K562 (cell line): ENCODE measurements around the gene CBFA2T3.

Experiments
- NR2F6 ChIP-seq: fragments of 450-650 bp; formaldehyde crosslinking; IDR thresholded peaks from 2 replicates; pipeline ENCODE4 v1.4.0; 2020; ENCODE audit warnings: mild to moderate bottlenecking
- POLR2A ChIP-seq: fragments of 450-650 bp; conservative IDR thresholded peaks from 2 replicates; pipeline ENCODE4 v1.6.1; 2016
- PRPF4 ChIP-seq: fragments of 200-400 bp; formaldehyde crosslinking; IDR thresholded peaks from one replicate; pipeline ENCODE4 v1.6.1; 2017; ENCODE audit warnings: low read length, low read depth, mild to moderate bottlenecking; ENCODE audit not compliant: insufficient read depth, poor library complexity, severe bottlenecking
- SMARCE1 ChIP-seq: fragments of 450-650 bp; IDR thresholded peaks from 2 replicates; pipeline ENCODE4 v1.7.1; 2016; ENCODE audit warnings: mild to moderate bottlenecking
- TF ChIP-seq, protein P1 (sequence below): sonication (generic); formaldehyde crosslinking; IDR thresholded peaks from 2 replicates; pipeline ENCODE4 v1.8.1; 2023; ENCODE audit warnings: missing genetic modification reagents, mild to moderate bottlenecking, borderline replicate concordance

DNA sequence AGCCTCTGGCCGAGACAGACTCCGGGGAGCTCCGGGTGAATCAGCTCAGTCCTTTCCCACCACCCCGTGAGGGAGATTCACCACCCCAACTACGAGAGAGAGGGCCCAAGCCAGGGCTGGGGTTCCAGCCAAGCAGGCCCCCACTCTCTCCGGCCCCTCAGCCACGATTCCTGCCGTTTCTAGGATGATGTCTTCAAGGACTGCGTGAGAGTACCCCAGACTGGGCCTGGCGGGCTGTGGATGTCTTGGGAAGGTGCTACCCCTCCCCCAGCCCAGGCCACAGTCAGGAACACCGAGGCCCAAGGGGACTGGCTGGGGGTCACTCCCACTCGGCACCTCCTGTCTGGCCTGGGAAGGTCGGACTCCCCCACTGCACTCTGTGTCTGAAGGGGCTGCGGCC is 89.0 kb downstream of the CBFA2T3 start:
- TF ChIP-seq PRPF4 (no peak), SMARCE1 (no peak), NR2F6 (CRISPR knock-in tag) (no peak), POLR2A (no peak)
- TF ChIP-seq, protein P1, sequence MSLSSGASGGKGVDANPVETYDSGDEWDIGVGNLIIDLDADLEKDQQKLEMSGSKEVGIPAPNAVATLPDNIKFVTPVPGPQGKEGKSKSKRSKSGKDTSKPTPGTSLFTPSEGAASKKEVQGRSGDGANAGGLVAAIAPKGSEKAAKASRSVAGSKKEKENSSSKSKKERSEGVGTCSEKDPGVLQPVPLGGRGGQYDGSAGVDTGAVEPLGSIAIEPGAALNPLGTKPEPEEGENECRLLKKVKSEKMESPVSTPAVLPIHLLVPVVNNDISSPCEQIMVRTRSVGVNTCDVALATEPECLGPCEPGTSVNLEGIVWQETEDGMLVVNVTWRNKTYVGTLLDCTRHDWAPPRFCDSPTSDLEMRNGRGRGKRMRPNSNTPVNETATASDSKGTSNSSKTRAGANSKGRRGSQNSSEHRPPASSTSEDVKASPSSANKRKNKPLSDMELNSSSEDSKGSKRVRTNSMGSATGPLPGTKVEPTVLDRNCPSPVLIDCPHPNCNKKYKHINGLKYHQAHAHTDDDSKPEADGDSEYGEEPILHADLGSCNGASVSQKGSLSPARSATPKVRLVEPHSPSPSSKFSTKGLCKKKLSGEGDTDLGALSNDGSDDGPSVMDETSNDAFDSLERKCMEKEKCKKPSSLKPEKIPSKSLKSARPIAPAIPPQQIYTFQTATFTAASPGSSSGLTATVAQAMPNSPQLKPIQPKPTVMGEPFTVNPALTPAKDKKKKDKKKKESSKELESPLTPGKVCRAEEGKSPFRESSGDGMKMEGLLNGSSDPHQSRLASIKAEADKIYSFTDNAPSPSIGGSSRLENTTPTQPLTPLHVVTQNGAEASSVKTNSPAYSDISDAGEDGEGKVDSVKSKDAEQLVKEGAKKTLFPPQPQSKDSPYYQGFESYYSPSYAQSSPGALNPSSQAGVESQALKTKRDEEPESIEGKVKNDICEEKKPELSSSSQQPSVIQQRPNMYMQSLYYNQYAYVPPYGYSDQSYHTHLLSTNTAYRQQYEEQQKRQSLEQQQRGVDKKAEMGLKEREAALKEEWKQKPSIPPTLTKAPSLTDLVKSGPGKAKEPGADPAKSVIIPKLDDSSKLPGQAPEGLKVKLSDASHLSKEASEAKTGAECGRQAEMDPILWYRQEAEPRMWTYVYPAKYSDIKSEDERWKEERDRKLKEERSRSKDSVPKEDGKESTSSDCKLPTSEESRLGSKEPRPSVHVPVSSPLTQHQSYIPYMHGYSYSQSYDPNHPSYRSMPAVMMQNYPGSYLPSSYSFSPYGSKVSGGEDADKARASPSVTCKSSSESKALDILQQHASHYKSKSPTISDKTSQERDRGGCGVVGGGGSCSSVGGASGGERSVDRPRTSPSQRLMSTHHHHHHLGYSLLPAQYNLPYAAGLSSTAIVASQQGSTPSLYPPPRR (CRISPR knock-in tag), result no peak
